Naive thymus-derived CD8-positive, alpha-beta T cell (primary cell): ENCODE data around the gene GATC. TPM values are rescaled to one million over a fixed set of nuclear protein-coding genes. Genes with fewer than 3 reads are reported as not detected.

Experiments
- ATAC-seq, 2 donors: fragments of 150-1000 bp; cut with Tn5 transposase in 1 of 2; sonication (Bioruptor Pico), chemical (Tn5 transposase) in 1 of 2; 1 replicate in 1 of 2; 2 replicates in 1 of 2; pipeline ENCODE4 v1.10.0; 2021; ENCODE audit warnings: mild to moderate bottlenecking in 2 of 2, moderate library complexity in 2 of 2
- POLR2A ChIA-PET: fragments of 350-600 bp; sonication (Branson Sonifier 250); formaldehyde crosslinking; loops from one replicate; lab custom pipeline; 2021; ENCODE audit warnings: antibody characterized with exemption; lab: Charles Lee
- DNase-seq, 10 donors: peaks; one replicate each; pipeline versions ENCODE4 v3.0.0 to v3.0.0-alpha.2; 2020 to 2022
- H3K27ac Mint-ChIP-seq, 10 donors: one replicate each; pipeline ENCODE4 v1.8.0; 2020 to 2022; ENCODE audit warnings: mild to moderate bottlenecking in 10 of 10, mixed read lengths in 10 of 10, moderate library complexity in 4 of 10, inconsistent platforms in 1 of 10
- H3K27me3 Mint-ChIP-seq, 5 donors: one replicate each; pipeline ENCODE4 v1.8.0; 2021 to 2022; ENCODE audit warnings: mixed read lengths in 5 of 5
- H3K36me3 Mint-ChIP-seq, 3 donors: one replicate each; pipeline ENCODE4 v1.8.0; 2020 to 2022; ENCODE audit warnings: mixed read lengths in 3 of 3, mild to moderate bottlenecking in 2 of 3, inconsistent platforms in 1 of 3
- H3K4me1 Mint-ChIP-seq, 4 donors: one replicate each; pipeline ENCODE4 v1.8.0; 2021 to 2022; ENCODE audit warnings: mixed read lengths in 4 of 4
- H3K4me3 Mint-ChIP-seq, 10 donors: one replicate each; pipeline ENCODE4 v1.8.0; 2020 to 2022; ENCODE audit warnings: mild to moderate bottlenecking in 10 of 10, mixed read lengths in 10 of 10, moderate library complexity in 6 of 10, inconsistent platforms in 1 of 10
- H3K9me3 Mint-ChIP-seq, 9 donors: one replicate each; pipeline ENCODE4 v1.8.0; 2020 to 2022; ENCODE audit warnings: mixed read lengths in 9 of 9, mild to moderate bottlenecking in 3 of 9, inconsistent platforms in 1 of 9, moderate library complexity in 1 of 9
- polyA plus RNA-seq, 3 donors: library from polyadenylated mRNA; unstranded; fragments of 300-500 nt; fragmentation: Illumina TruSeq; gene quantifications; one replicate each; pipeline ENCODE4 v1.2.3, GENCODE V29; 2021
- total RNA-seq, 8 experiments: library from RNA in 2 of 8; stranded (reverse) in 2 of 8; gene quantifications; one replicate each; pipeline ENCODE4 v1.2.3 and lab custom pipeline; 2021 to 2026

The GATC gene
- total RNA-seq (10 to 100 TPM; 24.1 to 28.0 TPM), polyA plus RNA-seq (10 to 100 TPM; 14.6 to 19.2 (median 17.5) TPM), total RNA-seq (lab: John Stamatoyannopoulos, UW) (35.4 to 93.7 (median 61.5) reads per million in 6 experiments)

DNA sequence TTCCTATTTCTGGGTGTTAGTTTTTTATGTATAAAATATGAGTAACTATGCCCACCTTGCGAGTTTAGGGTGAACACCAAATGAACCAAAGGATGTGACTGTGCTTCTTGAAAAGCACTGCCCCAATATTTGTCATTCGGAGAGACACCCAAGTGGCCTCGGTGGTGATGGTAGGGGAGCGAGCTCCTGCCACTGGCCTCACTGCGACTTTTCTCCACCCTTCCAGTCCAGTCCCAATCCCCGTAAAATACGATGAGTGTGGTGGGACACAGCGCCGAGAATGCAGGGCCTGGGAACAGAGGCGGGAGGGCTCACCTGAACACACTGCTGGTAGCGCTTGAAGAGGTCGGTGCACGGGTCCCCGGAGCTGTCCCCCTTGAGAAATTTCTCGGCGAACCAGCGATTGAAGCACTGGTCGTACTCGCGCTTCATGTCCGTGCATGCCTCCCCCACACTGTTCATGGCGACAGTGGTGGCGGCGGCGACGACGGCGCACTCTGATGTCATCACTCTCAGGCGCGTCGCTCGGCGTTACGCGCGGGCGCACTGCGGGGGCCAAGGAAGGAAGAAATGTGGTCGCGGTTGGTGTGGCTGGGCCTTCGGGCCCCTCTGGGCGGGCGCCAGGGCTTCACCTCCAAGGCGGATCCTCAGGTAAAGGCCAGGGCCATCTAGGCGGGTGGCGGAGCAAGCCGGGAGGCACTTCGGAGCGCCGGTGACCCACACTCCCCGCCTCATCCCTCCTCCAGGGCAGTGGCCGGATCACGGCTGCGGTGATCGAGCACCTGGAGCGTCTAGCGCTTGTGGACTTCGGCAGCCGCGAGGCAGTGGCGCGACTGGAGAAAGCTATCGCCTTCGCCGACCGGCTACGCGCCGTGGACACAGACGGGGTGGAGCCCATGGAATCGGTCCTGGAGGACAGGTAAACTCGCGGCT is at the start of gene GATC, which contains the start of gene TRIAP1:
TSS of gene GATC (plus strand) at position 534 of the 933 bp plus-strand sequence. CDS start at position 571, 37 bp downstream.
TSS of gene TRIAP1 (minus strand) at position 474 of the 933 bp plus-strand sequence. CDS start at position 462, 12 bp downstream.
- Mint-ChIP-seq H3K27me3 (peaks cover 0 to 1% (median 0%) of the 10 kb centered on the region in 5 donors), H3K9me3 (no peaks in the 10 kb centered on the region), H3K27ac (peak within 1 kb of the TSS; percentile 94 to 99 (median 98)), H3K4me3 (peak within 1 kb of the TSS; percentile 90 to 100 (median 98)), H3K36me3 (peaks cover 0 to 38% (median 0%) of the 10 kb centered on the region in 3 donors), H3K4me1 (peaks cover 9 to 45% (median 27%) of the 10 kb centered on the region in 4 donors)
- peak; percentile 96 to 98 for ATAC-seq
- DNase-seq: peak; percentile 77 to 90 (median 86)
- POLR2A ChIA-PET: interaction anchor here (0.6 to 3.6 kb wide), 4 partner anchors 8 to 245 kb away, joined by 3 to 18 read pairs (median 4); partner anchors contain the start of genes COX6A1, RPLP0 and SRSF9

GRCh38 chr12:120397824-120398540 is 48.3 kb upstream of the GATC start:
- ATAC-seq (no peak), DNase-seq (peak in 1 of 10 donors; percentile 26)
- POLR2A ChIA-PET: no interaction called here
- H3K36me3 Mint-ChIP-seq: no peaks in the 10 kb centered on the region
- H3K4me3 Mint-ChIP-seq: no peak overlapping the region
- H3K9me3 Mint-ChIP-seq: no peaks in the 10 kb centered on the region
- peaks cover 9 to 34% (median 31%) of the 10 kb centered on the region in 5 donors for H3K27me3 Mint-ChIP-seq
- no peak overlapping the region for H3K27ac Mint-ChIP-seq
- H3K4me1 Mint-ChIP-seq: peaks cover 0 to 3% (median 1%) of the 10 kb centered on the region in 4 donors

- Mint-ChIP-seq H3K4me3 (no peak overlapping the region), H3K4me1 (peaks cover 0 to 5% (median 4%) of the 10 kb centered on the region in 4 donors), H3K27me3 (peaks cover 9 to 37% (median 30%) of the 10 kb centered on the region in 5 donors), H3K27ac (no peak overlapping the region), H3K36me3 (no peaks in the 10 kb centered on the region), H3K9me3 (peaks cover 0 to 7% (median 0%) of the 10 kb centered on the region in 9 donors)
- DNase-seq (no peak), ATAC-seq (no peak)
- POLR2A ChIA-PET: no interaction called here
Measured at GRCh38 chr12:120399531-120399930, 46.7 kb upstream of the GATC start.

DNA sequence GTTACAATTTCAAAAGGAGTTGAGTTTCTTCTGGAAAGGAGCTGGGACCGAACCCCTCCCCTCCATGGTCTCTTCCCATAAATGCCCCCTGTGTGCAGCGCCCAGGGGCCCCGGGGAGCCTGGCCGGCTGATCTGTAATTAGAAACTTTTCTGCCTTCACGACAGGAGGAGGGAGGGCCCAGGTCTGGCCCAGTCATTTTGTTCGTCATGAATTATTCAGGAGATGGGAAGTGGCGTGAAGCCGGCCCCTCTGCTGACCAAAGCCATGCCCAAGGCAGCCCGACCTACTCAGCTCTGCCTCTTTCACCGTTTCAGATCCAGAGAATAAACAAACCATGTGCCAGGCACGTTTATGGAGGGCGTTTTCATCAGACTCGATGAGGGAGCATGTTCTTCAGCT is 44.0 kb upstream of the GATC start:
- ATAC-seq (no peak), DNase-seq (no peak)
- Mint-ChIP-seq H3K4me3 (no peak overlapping the region), H3K27me3 (peaks cover 3 to 24% (median 19%) of the 10 kb centered on the region in 5 donors), H3K9me3 (peaks cover 0 to 7% (median 0%) of the 10 kb centered on the region in 9 donors), H3K36me3 (no peaks in the 10 kb centered on the region), H3K27ac (no peak overlapping the region), H3K4me1 (peaks cover 0 to 5% (median 1%) of the 10 kb centered on the region in 4 donors)
- POLR2A ChIA-PET: no interaction called here

DNA sequence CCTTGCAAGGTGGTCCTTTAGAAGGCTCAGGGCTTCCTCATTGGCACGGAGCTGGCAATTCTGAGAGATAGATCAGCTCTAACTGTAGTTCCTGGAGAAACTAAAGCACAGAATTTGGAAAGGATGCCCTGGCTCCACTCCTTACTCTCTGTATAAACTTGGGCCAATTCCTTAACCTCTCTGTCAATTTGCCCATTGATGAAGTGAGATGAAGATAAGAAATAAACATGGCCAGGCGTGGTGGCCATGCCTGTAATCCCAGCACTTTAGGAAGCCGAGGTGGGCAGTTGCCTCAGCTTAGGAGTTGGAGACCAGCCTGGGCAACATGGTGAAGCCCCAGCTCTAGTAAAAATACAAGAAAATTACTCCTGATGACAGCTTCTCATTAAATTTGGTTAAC is 42.4 kb upstream of the GATC start:
- Mint-ChIP-seq H3K27me3 (peaks cover 0 to 20% (median 10%) of the 10 kb centered on the region in 5 donors), H3K36me3 (no peaks in the 10 kb centered on the region), H3K27ac (no peak overlapping the region), H3K4me1 (peaks cover 0 to 5% (median 1%) of the 10 kb centered on the region in 4 donors), H3K4me3 (no peak overlapping the region), H3K9me3 (peaks cover 0 to 7% (median 0%) of the 10 kb centered on the region in 9 donors)
- ATAC-seq (no peak), DNase-seq (no peak)
- POLR2A ChIA-PET: no interaction called here

DNA sequence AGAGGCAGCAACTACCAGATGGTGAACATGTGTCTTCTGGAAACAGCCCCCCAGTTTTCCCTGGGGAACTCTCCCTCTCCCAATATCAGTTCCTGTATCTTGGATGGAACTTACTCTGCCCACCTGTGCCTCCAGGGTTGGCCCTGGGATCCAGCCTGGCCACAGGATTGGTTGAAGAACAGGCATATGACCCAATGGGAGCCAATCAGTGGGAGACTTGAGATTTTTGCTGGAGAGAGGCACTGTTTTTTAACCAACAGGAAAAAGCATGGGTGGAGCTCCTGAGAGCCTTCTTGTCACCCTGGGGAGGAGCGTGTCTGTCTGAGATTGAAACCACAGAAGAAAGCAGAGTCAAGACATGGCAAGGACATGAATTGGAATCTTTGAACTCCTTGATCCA is 42.0 kb upstream of the GATC start:
- Mint-ChIP-seq H3K9me3 (peaks cover 0 to 7% (median 0%) of the 10 kb centered on the region in 9 donors), H3K27me3 (peaks cover 0 to 19% (median 10%) of the 10 kb centered on the region in 5 donors), H3K4me3 (no peak overlapping the region), H3K27ac (no peak overlapping the region), H3K36me3 (no peaks in the 10 kb centered on the region), H3K4me1 (peaks cover 0 to 5% (median 1%) of the 10 kb centered on the region in 4 donors)
- peak in 1 of 10 donors; percentile 5 for DNase-seq
- no peak for ATAC-seq
- POLR2A ChIA-PET: no interaction called here

DNA sequence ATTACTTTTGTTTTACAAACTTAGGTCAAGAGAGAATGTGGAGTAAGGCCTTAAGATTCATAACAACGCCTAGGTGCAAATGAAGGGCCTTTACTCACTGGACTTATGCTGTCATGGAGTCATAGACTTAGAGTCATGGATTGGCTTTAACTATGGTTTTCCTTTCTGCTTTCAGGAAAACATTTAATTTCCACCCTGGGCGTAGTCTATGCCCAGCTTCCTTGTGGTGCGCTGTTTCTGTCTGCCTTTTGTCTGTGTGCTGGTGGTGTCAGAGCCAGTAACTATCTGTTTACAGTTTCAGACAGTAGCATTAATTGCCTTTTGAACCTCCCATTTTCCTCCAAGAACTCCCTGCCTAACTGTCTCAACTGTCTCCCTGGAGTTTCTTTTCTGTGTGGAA is 40.2 kb upstream of the GATC start:
- Mint-ChIP-seq H3K9me3 (peaks cover 0 to 7% (median 0%) of the 10 kb centered on the region in 9 donors), H3K36me3 (no peaks in the 10 kb centered on the region), H3K27ac (no peak overlapping the region), H3K4me3 (no peak overlapping the region), H3K27me3 (peaks cover 0 to 10% (median 8%) of the 10 kb centered on the region in 5 donors), H3K4me1 (peaks cover 0 to 5% (median 1%) of the 10 kb centered on the region in 4 donors)
- ATAC-seq (no peak), DNase-seq (no peak)
- POLR2A ChIA-PET: no interaction called here

DNA sequence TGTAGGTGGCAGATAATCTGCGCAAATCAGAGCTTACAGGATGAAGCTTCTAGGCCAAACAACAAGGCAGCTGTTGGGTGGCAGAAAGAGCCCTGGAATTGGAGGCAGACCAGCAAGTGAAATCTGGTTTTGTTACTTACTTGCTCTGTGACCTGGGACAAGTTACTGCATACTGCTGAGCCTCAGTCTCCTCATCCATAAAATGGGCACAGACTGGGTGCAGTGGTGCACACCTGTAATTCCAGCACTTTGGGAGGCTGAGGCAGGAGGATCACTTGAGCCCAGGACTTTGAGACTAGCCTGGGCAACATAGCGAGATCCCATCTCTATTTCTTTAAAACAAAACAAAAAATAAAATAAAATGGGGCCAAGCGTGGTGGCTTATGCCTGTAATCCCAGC is 39.7 kb upstream of the GATC start:
- Mint-ChIP-seq H3K27me3 (peaks cover 0 to 10% (median 8%) of the 10 kb centered on the region in 5 donors), H3K4me3 (no peak overlapping the region), H3K4me1 (peaks cover 0 to 5% (median 1%) of the 10 kb centered on the region in 4 donors), H3K36me3 (no peaks in the 10 kb centered on the region), H3K27ac (no peak overlapping the region), H3K9me3 (peaks cover 0 to 7% (median 0%) of the 10 kb centered on the region in 9 donors)
- ATAC-seq (no peak), DNase-seq (no peak)
- POLR2A ChIA-PET: no interaction called here

DNA sequence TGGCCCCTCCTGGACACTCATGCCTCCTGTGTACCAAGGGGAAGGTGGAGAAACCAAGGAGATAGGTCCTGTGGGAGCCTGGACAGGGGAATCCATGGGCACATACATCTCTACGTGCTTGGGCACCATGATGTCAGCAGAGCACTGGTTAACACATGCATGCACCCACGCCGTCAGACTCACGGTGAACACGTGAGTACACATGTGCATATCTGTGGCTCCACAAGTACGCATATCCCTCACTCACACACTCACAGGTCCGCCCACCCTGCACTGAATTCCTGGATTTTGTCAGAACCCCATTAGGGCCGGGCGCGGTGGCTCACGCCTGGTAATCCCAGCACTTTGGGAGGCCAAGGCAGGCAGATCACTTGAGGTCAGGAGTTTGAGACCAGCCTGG is 37.5 kb upstream of the GATC start:
- H3K4me1 Mint-ChIP-seq: peaks cover 0 to 3% (median 1%) of the 10 kb centered on the region in 4 donors
- POLR2A ChIA-PET: no interaction called here
- no peak for ATAC-seq
- H3K9me3 Mint-ChIP-seq: peaks cover 0 to 5% (median 0%) of the 10 kb centered on the region in 9 donors
- peak overlapping the region in 1 of 10 donors; percentile 20 for H3K4me3 Mint-ChIP-seq
- peaks cover 0 to 9% (median 2%) of the 10 kb centered on the region in 5 donors for H3K27me3 Mint-ChIP-seq
- H3K36me3 Mint-ChIP-seq: no peaks in the 10 kb centered on the region
- H3K27ac Mint-ChIP-seq: no peak overlapping the region
- no peak for DNase-seq

DNA sequence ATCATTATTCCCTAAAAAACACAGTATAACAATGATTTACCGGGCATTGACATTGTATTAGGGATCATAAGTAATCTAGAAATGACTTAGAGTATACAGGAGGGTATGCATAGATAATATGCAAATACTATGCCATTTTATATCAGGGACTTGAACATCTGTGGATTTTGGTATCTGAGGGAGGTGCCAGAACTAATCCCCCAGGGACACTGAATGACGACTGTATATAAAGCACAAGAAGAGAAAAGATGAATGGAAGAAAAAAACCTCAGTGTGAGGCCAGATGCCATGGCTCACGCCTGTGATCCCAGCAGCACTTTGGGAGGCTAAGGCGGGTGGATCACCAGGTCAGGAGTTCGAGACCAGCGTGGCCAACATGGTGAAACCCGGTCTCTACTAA is 33.8 kb upstream of the GATC start:
- no peak for ATAC-seq
- no peak for DNase-seq
- Mint-ChIP-seq H3K4me1 (no peaks in the 10 kb centered on the region), H3K36me3 (no peaks in the 10 kb centered on the region), H3K9me3 (no peaks in the 10 kb centered on the region), H3K27me3 (peaks cover 2 to 9% (median 5%) of the 10 kb centered on the region in 5 donors), H3K27ac (no peak overlapping the region), H3K4me3 (no peak overlapping the region)
- POLR2A ChIA-PET: no interaction called here

DNA sequence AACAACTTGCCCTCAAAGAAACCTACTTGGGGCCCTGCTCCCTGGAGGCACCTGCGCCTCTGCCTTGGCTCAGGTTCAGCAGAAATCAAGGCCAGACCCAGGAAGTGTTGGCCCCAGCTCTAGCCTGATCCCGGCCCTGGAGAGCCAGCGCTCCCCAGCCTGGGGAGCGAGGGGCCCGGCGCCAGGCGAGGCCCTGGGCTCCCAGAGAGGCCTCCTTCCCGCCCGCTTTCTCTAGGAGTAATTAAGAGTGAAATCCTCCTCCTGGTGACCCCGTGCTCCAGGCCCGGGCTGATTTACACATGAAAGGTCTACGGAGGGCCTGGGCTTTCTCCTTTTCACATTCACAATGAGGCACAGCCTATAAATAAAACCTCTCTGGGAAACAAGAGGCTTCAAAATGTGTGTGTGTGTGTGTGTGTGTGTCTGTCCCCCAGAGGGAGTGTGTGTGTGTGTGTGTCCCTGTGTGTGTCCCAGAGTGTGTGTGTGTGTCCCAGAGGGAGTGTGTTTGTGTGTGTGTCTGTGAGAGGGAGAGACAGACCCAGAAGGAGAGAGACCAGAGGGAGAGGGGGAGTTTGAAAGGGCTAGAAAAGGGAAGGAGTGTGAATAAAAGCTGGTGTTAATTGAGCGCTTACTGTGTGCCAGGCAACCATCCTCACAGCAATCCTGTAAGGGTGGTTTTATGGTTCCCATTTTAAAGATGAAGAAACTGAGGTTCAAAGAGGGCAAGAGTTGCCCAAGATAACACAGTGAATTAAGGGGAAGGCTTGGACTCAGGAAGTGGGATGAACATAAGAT is 32.1 kb upstream of the GATC start:
- Mint-ChIP-seq H3K4me3 (no peak overlapping the region), H3K4me1 (no peaks in the 10 kb centered on the region), H3K36me3 (no peaks in the 10 kb centered on the region), H3K27ac (no peak overlapping the region), H3K27me3 (peaks cover 2 to 9% (median 7%) of the 10 kb centered on the region in 5 donors), H3K9me3 (no peaks in the 10 kb centered on the region)
- DNase-seq: no peak
- POLR2A ChIA-PET: interaction anchor here (0.7 kb wide), 1 partner anchor 9 kb away, joined by 3 read pairs; no protein-coding TSS in a partner anchor
- no peak for ATAC-seq
